GM20000 (cell line): Measurements from ENCODE around the gene TMPO.
"Not testable (repeated sequence)": the region's sequence is repeated elsewhere in the genome, so short reads cannot be mapped to it uniquely, and the experiment has no call there.

Source experiments
- DNase-seq: peaks from one replicate; pipeline ENCODE4 v3.0.0; 2012; ENCODE audit warnings: low spot score
- TF ChIP-seq, protein P1 (sequence below): IDR thresholded peaks from 2 replicates; pipeline ENCODE4 v1.5.1; 2012; ENCODE audit warnings: mild to moderate bottlenecking, control low read depth; ENCODE audit errors: extremely low read depth, missing control alignments

The TMPO gene

DNA sequence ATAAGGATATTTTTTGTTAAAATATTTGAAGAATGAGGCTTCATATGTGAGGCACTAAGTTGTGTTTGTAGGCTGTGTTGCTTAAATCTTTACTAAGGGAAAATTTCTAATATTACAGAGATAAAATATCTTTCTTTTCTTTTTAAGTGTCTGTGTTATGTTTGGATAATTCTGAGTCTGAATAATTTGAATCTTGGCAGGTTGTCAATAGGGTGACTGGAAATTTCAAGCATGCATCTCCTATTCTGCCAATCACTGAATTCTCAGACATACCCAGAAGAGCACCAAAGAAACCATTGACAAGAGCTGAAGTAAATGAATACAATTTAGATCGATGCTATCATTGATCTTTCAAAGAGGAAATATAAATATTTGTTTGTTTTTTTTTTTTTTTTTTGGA is 29.4 kb downstream of the TMPO start:
- DNase-seq, result no peak
- TF ChIP-seq, protein P1, sequence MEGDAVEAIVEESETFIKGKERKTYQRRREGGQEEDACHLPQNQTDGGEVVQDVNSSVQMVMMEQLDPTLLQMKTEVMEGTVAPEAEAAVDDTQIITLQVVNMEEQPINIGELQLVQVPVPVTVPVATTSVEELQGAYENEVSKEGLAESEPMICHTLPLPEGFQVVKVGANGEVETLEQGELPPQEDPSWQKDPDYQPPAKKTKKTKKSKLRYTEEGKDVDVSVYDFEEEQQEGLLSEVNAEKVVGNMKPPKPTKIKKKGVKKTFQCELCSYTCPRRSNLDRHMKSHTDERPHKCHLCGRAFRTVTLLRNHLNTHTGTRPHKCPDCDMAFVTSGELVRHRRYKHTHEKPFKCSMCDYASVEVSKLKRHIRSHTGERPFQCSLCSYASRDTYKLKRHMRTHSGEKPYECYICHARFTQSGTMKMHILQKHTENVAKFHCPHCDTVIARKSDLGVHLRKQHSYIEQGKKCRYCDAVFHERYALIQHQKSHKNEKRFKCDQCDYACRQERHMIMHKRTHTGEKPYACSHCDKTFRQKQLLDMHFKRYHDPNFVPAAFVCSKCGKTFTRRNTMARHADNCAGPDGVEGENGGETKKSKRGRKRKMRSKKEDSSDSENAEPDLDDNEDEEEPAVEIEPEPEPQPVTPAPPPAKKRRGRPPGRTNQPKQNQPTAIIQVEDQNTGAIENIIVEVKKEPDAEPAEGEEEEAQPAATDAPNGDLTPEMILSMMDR, result no peak

DNA sequence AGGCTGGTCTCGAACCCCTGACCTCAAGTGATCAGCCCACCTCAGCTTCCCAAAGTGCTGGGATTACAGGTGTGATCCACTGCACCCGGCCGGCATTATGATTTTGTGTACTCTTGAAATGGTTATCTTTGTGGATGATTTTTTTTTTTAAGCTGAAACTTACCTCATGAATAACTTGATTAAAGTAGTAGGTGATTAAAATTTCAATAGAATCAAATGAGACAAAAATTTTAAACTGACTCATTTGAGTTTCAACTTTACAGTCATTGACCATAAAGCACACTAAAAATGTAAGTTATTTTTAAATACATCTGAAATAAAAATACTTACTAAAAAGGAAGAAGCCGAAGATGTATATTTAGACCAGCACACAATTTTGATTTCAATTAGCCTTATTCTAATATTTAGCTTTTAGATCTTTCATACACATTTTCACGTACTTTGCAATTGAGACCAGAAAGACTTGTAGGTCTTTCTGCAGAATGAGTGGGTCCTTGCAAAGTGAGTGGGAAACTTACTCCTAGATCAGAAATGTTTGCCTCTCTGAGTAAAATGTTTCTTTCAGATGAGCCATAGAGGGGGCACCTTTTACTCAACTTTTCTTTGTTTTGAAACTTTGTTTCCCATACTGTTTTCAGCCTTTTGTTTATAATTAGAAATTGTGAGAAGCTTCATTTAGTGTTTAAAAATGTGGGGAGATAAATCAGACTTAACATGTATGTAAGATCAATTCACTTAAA is 34.2 kb downstream of the TMPO start:
- no peak for DNase-seq
- TF ChIP-seq, protein P1, result no peak

DNA sequence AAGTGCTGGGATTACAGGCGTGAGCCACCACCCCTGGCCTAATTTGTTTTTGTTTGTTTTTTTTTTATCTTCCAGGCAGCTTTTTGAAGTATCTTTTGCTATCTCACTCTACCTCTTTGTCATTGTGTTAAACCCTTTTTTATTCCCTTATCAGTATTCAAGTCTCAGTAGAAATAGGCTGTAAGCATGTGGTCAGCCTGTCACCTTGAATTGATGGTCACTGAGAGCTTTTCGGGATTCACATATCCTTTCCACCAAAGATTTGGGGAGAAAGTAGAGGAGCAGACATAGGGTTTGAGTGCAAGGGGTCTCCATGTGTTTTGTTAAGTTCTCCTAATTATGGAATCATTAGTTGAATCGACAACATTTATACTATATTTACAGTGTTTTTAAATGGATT is 36.4 kb downstream of the TMPO start:
- TF ChIP-seq, protein P1, result no peak
- no peak for DNase-seq

DNA sequence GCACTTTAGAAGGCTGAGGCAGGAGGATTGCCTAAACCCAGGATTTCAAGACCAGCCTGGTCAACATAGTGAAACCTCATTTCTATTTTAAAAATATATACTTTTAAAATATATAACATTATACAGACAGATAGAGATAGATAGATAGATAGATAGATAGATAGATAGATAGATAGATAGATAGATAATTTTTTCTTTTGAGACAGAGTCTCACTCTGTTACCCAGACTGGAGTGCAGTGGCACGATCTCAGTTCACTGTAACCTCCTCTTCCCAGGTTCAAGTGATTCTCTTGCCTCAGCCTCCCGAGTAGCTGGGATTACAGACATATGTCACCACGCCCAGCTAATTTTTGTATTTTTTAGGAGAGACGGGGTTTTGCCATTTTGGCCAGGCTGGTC is 42.7 kb downstream of the TMPO start:
- DNase-seq, result not testable (repeated sequence)

DNA sequence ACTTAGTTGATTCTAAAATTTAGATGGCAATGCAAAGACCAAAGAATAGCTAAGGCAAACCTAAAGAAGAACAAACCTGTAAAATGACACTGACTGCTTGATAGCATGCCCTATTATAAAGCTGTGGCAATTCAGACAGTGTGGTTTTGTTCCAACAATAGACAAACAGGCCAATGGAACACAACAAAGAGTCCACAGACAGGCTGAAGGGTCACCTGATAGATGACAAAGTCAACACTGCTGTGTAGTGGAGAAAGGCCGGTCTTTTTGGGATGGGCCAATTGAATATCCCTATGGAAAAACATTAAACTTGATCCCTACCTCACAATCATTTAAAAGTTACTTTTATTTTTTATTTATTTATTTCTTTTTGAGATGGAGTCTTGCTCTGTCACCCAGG is 44.3 kb downstream of the TMPO start:
- DNase-seq, result no peak
- TF ChIP-seq, protein P1, result no peak

DNA sequence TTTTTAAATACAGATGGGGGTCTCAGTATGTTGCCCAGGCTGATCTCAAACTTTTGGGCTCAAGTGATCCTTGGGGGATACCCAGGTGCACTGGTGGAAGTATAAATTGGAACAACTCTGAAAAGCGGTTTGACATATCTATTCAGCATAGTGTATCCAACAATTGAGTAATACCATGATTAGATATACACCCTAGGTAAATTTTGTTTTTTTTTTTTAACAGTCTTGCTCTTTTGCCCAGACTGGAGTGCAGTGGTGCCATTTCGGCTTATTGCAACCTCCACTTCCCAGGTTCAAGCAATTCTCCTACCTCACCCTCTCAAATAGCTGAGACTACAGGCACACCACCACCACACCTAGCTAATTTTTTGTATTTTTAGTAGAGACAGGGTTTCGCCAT is 46.5 kb downstream of the TMPO start:
- TF ChIP-seq, protein P1, result no peak
- no peak for DNase-seq

DNA sequence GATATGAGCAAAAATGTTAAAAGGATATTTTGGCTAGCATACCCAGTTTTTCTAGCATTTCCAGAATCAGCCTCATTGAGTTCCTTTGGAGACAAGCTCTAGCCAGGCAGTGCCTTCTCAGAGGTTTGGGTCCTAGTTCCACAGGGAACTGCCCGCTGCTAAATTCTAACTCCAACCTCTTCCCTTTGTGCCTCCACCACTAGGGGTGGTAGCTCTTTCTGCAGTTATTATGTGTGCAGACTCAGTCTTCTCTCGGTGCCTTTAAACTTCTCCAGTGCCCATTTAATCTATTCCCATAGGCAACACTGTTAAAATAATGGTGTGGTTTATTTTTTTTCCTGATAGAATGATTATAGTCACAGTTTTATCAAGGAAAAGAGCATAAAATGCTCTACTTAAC is 56.6 kb downstream of the TMPO start:
- TF ChIP-seq, protein P1, result no peak
- no peak for DNase-seq

DNA sequence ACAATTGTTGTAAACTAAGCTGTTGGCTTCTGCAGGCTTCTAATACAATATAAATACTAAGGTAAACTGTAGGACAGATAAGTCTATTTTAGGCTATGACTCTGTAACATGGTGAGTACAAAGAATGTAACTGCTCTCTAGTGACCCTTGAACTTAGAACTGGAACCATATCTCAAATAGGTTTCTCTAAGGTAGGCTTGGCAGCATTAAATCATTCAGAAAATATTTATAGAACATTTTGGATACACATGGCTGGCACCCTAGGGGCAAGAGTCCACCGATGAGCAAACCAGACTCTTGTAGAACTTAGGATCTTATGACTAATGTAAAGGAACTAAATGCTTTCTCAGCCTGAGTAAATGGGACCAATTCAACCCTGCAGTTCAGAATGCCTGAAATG is 58.7 kb downstream of the TMPO start:
- DNase-seq, result no peak
- TF ChIP-seq, protein P1, result no peak
